ENCODE measurements around the gene TIMM22.

DNA sequence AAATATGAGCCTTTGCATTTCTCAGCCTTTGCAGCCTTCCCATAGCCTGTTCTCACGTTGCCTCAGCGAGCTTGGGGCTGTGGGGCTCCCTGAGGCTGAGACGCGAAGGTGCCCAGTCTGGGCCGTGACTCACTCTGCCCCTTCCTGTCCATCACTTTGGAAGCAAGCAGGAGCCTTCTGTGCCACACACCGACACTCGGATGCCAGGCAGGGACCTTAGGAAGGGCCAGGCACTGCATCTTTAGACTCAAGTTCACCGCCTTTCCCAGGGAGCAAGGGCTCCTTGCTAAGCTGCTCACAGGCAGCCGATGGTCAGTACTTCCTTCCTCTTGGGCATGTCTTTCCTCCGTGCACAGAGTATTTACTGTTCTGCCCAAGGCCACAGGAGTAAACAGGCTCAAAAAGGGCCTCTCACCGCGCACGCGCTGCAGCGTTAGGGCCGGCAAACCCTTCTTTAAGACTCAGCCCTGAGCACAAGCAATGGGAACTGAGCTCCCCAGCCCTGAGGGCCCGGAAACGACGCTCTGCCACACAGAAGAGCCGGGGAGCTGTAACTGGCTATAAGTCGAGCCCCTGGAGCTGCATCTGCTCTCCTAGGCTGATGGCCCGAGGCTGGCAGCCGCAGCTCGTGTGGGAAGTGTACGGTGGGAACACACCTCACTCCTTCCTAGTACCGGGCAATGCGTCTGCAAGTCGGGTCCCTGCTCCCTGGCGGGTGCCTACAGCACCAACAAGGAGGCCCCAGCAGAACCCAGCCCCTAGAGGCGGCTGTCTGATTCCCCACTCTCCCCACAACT, 7.2 kb downstream of the TIMM22 start:
- TF ChIP-seq, protein P1, sequence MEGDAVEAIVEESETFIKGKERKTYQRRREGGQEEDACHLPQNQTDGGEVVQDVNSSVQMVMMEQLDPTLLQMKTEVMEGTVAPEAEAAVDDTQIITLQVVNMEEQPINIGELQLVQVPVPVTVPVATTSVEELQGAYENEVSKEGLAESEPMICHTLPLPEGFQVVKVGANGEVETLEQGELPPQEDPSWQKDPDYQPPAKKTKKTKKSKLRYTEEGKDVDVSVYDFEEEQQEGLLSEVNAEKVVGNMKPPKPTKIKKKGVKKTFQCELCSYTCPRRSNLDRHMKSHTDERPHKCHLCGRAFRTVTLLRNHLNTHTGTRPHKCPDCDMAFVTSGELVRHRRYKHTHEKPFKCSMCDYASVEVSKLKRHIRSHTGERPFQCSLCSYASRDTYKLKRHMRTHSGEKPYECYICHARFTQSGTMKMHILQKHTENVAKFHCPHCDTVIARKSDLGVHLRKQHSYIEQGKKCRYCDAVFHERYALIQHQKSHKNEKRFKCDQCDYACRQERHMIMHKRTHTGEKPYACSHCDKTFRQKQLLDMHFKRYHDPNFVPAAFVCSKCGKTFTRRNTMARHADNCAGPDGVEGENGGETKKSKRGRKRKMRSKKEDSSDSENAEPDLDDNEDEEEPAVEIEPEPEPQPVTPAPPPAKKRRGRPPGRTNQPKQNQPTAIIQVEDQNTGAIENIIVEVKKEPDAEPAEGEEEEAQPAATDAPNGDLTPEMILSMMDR (IDR thresholded peaks at IDR 0.05), result no peak
- peak; percentile 19 to 32 for TF ChIP-seq POLR2AphosphoS5 (IDR thresholded peaks at IDR 0.05)
- no peak for TF ChIP-seq POLR2A (IDR thresholded peaks at IDR 0.05)

Data from upper lobe of left lung (tissue), 4 donors.